GM21526 (cell line): ENCODE data around the gene COL6A3.
"Not testable (repeated sequence)": the region's sequence is repeated elsewhere in the genome, so short reads cannot be mapped to it uniquely, and the experiment has no call there.

Source experiments
- ATAC-seq: cut with Tn5 transposase; IDR thresholded peaks from one replicate; pipeline ENCODE4 v1.9.1; 2021; ENCODE audit warnings: moderate library complexity; ENCODE audit not compliant: unreplicated experiment, low FRiP score

COL6A3 gene

GRCh38 chr2:237390235-237390634 is 23.7 kb downstream of the COL6A3 start:
- no peak for ATAC-seq

DNA sequence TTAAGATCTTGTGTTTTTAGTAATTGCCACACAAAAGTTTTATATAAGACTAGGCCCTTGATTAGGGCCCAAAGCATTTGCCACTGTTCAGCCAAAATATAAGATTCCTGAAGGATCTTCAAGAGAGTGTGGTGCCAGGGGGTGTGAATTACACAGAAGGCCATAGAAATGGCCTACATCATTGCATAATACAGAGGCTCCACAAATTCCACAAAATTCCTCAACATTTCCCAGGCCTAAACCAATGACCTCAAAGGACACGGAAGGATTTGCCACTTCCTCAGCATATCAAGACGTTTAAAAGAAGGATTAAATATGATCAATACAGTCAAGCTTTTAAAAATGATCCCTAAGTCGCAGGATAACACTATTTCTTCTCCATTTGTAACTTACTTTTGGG is 24.1 kb downstream of the COL6A3 start:
- no peak for ATAC-seq

GRCh38 chr2:237388036-237388435 is 25.9 kb downstream of the COL6A3 start:
- ATAC-seq, result no peak

DNA sequence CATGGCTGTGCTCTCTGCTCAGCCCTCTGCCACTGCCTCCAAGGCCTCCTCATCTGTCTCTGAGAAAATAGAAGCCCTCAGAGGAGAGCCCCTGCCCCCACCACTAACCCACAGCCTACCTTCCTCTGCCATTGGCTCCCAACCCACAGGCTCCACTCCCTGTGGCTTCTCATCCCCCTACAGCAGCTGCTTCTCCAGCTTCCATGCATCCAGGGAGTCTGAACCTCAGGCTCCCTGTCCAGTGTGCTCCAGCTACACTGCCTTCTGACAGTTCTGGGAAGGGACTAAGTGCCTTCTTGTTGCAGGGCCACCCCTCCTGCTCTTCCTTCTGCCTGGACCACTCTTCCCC is 29.3 kb downstream of the COL6A3 start:
- no peak for ATAC-seq

GRCh38 chr2:237383991-237384671 is 29.8 kb downstream of the COL6A3 start:
- no peak for ATAC-seq

GRCh38 chr2:237380768-237381167 is 33.2 kb downstream of the COL6A3 start:
- ATAC-seq, result no peak

DNA sequence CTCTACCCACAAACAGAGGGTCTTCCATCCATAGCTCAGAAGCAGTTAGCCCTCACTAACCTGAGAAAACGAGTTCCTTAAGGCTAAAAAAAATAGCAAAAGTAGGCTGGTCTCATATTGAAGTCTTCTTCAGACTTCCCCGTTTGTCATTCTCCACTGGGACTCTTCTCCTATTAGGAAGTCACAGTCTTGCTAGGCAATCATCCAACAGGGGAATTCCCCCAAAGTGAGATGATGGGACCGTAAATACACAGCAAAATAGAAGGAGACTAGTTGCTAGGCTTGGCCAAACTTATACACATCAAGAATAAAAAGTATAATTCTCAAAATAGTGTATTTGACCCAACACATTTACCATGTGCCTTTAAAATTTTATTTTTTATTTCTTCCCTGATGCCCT is 34.3 kb downstream of the COL6A3 start:
- ATAC-seq, result no peak

- ATAC-seq, result no peak
Measured at GRCh38 chr2:237378650-237379049, 35.3 kb downstream of the COL6A3 start.

- ATAC-seq, result no peak
Measured at GRCh38 chr2:237374284-237375060, 39.5 kb downstream of the COL6A3 start.

- ATAC-seq, result no peak
Measured at GRCh38 chr2:237371856-237372255, 42.1 kb downstream of the COL6A3 start.

GRCh38 chr2:237365671-237366070 is 48.3 kb downstream of the COL6A3 start:
- ATAC-seq, result no peak

GRCh38 chr2:237364655-237365054 is 49.3 kb downstream of the COL6A3 start:
- ATAC-seq, result no peak

DNA sequence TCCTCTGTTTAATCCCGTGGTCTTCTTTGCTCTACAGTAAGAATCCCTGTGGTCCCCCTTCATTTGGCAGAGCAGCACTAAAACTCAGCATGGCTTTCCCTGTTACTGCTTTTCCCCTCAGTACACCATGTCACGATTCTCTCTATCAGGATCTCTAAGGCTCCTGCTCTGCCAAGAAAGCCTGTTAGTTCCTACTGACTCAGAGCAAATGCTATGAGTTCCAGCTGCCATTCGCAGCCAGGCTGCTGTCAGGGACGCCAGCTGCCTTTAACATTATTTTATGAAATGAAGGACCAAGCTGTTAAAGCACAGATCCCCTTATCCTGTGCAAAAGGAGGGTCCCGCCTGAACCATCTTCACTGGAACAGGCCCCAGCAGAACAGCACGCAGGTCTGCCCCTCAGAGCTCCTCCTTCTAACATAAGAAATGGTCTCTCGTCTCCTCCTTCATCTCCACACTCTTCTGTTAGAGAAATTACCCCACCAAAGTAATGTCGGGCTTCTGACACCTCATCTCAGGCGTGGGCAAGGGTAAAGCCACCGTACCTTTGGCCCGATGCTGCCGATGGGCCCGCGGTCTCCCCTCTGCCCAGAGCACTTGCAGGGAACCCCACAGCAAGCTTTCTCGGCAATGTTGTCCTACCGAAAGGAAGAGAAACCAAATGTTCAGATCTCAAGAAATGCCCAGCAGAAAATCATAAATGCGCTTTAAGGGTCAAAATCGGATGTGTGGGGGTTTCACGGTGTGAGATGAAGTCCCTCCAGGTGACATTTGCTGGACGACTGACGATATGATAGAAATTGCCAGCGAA is 52.6 kb downstream of the COL6A3 start:
- no peak for ATAC-seq

DNA sequence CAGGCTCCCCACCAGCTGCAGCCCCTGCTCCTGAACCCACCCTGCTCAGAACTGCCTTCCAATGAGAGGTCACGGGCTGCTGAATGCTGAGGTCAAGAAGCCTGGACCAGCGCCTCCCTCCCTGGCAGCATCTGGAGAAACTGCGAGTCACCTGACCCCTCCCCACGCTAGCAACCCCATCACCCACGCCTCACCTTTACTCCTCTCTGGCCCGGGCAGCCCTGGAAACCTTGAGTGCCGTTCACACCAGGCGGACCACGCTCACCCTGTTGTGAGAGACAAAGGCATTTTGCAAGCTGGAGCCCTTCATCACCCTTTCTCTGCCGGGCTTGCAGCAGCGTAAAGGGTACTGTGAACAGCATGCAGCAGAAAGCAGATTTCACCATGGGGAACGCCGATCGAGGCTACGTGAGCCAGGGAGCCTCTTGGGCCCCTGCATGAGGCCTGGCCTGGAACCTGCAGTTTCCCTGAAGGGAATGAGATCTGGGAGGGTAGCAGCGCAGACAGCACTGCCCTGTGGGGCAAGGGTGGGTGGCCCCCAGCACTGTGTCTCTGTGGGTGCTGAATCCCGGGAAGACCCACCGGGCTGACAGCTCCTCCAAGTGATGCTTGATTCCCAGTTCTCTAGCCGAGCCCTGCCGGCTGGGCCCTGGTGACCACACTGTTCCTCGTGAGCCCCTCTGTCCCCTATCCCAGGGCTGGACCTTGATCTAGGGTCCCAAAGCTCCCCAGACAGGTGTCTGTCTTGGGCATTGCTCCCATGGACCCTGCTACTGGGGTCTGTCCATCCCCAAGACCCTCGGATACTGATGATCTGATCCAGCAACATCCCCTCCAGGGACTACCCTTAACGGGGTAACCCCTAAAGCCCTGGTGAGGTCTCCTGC is 53.8 kb downstream of the COL6A3 start:
- ATAC-seq, result no peak

- ATAC-seq, result no peak
Measured at GRCh38 chr2:237359518-237359840, 54.5 kb downstream of the COL6A3 start.

GRCh38 chr2:237358721-237359517 is 55.0 kb downstream of the COL6A3 start:
- ATAC-seq, result no peak

DNA sequence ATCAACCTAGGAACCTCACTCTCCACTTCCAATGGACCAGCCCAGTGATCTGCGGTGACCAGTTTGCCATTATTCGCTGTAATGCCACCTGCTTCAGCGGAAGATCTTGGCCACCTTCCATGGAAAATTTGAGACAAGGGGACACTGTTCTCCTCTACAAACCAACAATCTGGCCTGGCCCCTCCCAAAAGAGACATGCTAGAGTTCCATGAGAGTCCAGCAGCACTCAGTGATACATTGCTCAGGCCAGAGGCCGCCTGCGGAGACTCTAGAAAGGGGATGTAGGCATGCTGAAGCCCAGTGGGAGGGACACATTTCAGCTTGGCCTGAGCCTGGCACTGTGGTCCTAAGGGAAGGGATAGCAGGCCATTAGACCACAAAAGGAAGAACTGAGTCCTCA is 58.3 kb downstream of the COL6A3 start:
- no peak for ATAC-seq

GRCh38 chr2:237354892-237355291 is 59.1 kb downstream of the COL6A3 start:
- ATAC-seq, result no peak

DNA sequence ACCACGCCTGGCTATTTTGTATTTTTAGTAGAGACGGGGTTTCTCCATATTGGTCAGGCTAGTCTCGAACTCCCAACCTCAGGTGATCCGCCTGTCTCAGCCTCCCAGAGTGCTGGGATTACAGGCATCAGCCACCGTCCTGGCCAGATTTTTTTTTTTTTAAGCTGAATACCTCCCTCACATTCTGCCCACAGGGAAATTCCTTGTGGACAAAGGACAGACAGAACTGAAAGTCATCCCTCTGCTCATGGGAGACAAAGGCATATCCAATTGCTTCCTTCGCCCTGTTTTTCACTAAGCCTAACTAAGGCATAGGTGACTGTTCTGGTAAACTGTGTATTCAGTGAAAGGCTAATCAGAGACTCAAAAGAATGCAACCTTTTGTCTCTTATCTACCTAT is 59.8 kb downstream of the COL6A3 start:
- not testable (repeated sequence) for ATAC-seq

DNA sequence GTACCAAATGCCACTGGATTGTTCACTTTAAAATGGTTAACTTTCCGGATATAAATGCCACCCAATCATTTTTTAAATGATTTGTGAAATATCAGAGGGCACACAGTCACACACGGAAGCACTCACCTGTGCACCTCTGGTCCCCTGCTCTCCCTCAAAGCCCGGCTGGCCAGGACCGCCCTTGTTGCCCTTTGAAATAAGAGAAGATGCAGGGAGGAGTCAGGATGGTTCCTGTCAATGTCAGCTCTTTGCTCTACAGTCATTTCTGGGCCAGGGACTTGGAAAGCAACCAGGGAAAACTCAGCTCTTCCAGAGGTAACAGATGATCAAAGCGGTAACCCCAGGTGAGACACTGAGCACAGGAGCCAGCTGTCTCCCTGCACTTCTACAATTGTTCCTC is 60.7 kb downstream of the COL6A3 start:
- ATAC-seq, result no peak
